Astrocyte (in vitro differentiated cells and primary cell): Measurements from ENCODE around the gene KIF23.

ENCODE experiments used
- EZH2 ChIP-seq: IDR thresholded peaks from 2 replicates; pipeline ENCODE4 v1.6.1; 2012; ENCODE audit warnings: mild to moderate bottlenecking, low read length, inconsistent platforms; ENCODE audit not compliant: insufficient read depth
- TF ChIP-seq, protein P1 (sequence below): IDR thresholded peaks from 2 replicates; pipeline ENCODE4 v1.5.1; 2011; ENCODE audit warnings: low read depth, mild to moderate bottlenecking, inconsistent platforms, low read length, moderate library complexity; ENCODE audit not compliant: insufficient read depth

DNA sequence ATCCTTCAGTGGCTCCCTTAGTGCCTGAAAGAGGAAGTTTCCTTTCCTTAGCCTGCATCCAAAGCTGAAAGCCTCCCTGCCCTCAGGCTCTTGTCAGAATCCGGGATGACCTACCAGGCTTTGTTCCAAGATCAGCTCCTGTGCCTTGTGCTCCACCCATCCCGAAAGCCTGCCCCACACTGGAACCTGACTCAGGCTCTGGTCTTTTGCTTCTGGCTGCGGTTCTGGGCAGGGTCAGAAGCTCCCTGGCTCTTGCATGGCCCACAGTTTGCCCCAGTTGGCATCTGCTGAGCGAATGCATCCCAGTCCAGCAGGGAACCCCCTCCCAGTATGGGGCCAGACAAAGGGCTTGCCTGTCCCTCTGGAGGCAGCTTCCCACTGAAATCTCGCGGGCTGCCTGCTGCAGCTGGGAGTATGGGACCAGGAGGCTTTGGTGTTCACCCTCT lies 25.9 kb upstream of the KIF23 start:
- no peak for TF ChIP-seq EZH2
- TF ChIP-seq, protein P1, sequence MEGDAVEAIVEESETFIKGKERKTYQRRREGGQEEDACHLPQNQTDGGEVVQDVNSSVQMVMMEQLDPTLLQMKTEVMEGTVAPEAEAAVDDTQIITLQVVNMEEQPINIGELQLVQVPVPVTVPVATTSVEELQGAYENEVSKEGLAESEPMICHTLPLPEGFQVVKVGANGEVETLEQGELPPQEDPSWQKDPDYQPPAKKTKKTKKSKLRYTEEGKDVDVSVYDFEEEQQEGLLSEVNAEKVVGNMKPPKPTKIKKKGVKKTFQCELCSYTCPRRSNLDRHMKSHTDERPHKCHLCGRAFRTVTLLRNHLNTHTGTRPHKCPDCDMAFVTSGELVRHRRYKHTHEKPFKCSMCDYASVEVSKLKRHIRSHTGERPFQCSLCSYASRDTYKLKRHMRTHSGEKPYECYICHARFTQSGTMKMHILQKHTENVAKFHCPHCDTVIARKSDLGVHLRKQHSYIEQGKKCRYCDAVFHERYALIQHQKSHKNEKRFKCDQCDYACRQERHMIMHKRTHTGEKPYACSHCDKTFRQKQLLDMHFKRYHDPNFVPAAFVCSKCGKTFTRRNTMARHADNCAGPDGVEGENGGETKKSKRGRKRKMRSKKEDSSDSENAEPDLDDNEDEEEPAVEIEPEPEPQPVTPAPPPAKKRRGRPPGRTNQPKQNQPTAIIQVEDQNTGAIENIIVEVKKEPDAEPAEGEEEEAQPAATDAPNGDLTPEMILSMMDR = no peak
